HFF-Myc (cell line): ENCODE data around the gene NT5DC4.

Experiments used
- DNase-seq: peaks from one replicate; pipeline ENCODE4 v3.0.0-alpha.2; 2011; ENCODE audit warnings: low read depth; ENCODE audit errors: extremely low read depth
- H3K4me3 ChIP-seq: replicated peaks from 2 replicates; pipeline ENCODE4 v1.5.1; 2011; ENCODE audit warnings: low read depth, mild to moderate bottlenecking, control low read depth, low read length
- TF ChIP-seq, protein P1 (sequence below): IDR thresholded peaks from 2 replicates; pipeline ENCODE4 v1.5.1; 2012; ENCODE audit warnings: mild to moderate bottlenecking, low read depth, low read length, control low read depth; ENCODE audit errors: missing control alignments

NT5DC4 gene

DNA sequence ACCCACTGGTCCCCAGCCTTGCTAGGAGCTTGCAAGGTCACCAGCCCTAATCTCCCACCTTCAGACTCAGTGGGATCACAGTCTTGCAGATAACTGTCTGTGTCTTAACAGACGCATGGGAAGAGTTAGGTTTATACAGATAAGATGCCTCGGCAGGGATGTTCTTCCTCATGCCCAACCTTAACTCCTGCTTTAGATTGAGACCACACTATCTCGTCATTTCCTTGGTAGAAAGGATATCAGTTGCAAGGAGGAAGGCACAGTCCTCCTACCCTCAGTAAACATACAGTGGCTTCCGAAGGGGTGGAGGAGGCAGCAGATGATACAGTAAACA is 7.2 kb downstream of the NT5DC4 start:
- H3K4me3 ChIP-seq: no peak overlapping the region
- TF ChIP-seq, protein P1, sequence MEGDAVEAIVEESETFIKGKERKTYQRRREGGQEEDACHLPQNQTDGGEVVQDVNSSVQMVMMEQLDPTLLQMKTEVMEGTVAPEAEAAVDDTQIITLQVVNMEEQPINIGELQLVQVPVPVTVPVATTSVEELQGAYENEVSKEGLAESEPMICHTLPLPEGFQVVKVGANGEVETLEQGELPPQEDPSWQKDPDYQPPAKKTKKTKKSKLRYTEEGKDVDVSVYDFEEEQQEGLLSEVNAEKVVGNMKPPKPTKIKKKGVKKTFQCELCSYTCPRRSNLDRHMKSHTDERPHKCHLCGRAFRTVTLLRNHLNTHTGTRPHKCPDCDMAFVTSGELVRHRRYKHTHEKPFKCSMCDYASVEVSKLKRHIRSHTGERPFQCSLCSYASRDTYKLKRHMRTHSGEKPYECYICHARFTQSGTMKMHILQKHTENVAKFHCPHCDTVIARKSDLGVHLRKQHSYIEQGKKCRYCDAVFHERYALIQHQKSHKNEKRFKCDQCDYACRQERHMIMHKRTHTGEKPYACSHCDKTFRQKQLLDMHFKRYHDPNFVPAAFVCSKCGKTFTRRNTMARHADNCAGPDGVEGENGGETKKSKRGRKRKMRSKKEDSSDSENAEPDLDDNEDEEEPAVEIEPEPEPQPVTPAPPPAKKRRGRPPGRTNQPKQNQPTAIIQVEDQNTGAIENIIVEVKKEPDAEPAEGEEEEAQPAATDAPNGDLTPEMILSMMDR: no peak
- DNase-seq: no peak

DNA sequence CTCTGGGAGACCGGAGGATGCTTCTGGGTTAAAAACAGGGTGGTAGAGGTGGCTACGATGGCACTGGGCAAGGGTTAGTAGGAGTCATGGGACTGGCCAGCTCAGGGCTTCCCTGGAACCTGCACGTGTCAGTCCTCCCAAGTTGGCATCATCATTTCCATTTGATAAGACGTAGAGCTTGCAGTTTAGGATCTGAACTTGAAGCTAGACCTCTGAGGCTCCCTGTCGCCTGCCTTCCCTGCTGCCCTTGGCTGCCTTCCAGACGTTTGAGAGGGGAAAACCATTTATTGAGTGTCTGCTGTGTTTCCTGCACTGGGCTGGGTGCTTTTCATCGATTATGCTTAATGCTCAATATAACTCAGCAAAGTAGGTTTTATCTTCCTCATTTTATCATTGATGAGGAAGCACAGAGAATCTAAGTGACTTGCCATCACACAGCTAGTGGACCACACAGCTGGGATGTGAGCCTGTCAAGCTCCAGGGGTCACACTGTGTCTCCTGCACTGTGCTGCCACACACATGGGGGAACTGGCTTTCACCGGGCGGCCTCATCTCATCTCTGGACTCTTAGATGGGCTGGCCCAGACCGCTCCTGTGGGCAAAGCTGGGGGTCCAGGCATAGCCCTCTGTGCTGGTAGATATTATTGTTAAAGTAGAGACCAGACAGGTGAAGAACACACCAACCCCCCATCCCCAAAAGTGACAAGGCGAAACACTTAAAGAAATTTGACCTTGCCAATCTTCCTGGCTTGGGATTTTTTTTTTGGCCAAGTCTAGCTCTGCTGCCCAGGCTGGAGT is 7.8 kb downstream of the NT5DC4 start:
- DNase-seq: no peak

DNA sequence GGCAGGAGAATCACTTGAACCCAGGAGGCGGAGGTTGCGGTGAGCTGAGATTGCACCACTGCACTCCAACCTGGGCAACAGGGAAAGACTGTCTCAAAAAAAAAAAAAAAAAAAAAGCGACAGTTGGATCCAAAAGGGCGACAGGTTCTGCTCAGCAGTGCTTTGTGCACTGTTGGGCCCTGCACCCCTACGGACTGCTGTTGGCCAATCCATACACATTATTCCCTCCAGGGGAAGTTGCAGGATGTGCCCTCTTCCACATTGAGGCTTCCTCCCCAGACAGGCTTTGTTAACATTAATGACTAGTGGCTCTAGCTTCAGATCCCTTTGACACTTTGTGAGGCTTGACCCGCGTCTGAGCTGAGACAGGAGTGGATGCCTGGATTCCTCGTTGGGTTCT is 9.4 kb downstream of the NT5DC4 start:
- no peak overlapping the region for H3K4me3 ChIP-seq
- TF ChIP-seq, protein P1: no peak
- DNase-seq: no peak

More for the DNA sequence above, 7.8 kb downstream of the NT5DC4 start:
- TF ChIP-seq, protein P1: no peak
- H3K4me3 ChIP-seq: no peak overlapping the region

DNA sequence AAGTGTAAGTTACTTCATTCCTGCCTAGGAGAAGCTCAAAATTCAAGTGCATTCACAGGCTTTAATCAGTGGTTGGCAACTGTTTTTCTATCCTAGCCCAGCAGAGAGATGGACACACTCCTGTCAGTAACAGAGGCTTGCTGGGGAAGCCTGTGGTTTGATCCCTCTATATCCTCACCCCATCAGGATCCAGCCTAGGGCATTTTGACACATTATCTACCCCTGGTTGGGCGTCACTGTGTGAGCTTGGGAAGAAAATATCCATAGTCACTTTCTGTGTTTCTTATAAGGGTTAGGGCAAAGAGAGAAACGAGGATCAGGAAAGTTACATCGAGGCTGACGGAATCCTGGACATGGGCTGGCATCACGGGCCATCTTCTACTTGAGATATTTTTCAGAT is 10.0 kb downstream of the NT5DC4 start:
- no peak for DNase-seq
- TF ChIP-seq, protein P1: no peak
- no peak overlapping the region for H3K4me3 ChIP-seq

DNA sequence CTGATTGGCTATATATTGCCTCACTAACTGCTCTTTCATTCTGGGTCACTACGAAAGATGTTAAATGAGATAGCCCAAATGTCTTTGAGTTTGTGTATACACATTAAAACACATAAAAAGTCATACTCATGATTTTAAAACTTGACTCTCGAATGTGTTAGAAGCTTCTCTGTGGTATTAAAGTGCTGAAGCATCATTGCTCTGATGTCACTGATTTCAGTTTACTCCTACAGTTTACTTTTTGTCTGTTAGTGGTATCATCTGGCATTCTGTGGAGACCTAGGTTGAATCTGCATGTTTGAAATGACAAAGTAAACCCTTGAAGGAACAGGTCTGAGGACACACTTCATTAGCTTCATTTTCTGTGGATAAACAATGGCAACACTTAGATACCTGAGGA is 10.7 kb downstream of the NT5DC4 start:
- TF ChIP-seq, protein P1: no peak
- no peak for DNase-seq
- no peak overlapping the region for H3K4me3 ChIP-seq

DNA sequence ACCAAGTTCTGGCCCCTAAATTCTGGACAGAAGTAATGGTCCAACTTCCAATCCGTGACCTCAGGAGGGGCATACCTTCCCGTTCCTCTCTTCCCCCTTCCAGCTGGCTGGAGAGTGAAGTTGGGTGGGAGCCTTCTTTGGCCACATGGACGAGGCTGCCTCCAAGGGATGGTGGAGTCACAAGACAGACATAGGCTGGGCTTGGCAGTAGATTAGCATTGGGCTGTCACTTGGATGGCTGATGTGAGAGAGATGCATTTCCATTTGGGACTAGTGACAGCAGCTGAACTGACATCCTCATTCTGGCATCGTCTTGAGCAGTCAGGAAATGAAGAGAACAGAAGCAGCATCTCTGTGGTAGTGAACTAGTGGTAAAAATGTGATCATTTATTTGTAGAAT is 12.6 kb downstream of the NT5DC4 start:
- no peak overlapping the region for H3K4me3 ChIP-seq
- no peak for DNase-seq
- TF ChIP-seq, protein P1: no peak

DNA sequence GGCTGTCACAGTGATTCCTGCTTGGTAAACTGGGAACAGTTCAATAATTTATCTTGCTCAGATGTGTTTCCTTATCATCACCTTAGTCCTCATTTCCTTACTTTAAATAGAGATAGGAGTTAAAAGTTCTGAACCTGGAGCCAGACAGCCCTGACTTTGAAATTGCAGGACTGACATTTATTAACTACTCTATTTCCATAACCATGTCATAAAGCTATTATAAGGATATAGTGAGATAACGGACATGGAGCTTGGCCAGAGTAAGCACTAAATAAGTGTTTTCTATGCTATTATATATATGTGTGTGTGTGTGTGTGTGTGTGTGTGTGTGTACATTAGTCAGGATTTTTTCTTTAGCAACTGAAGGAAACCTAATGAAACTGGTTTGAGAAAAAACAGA is 13.1 kb downstream of the NT5DC4 start:
- no peak overlapping the region for H3K4me3 ChIP-seq
- TF ChIP-seq, protein P1: no peak
- no peak for DNase-seq
